Body of pancreas (tissue), 4 donors: ENCODE results near the gene SVIL. TPM values are rescaled to one million over a fixed set of nuclear protein-coding genes. Genes with fewer than 3 reads are reported as not detected.
"Not testable (repeated sequence)": the region's sequence is repeated elsewhere in the genome, so short reads cannot be mapped to it uniquely, and the experiment has no call there.

Experiments
- ATAC-seq: fragments of 150-250 bp; one replicate; pipeline ENCODE4 v1.9.1; 2016
- DNase-seq, 4 donors: peaks; one replicate each; pipeline ENCODE4 v3.0.0-alpha.2; 2019
- H3K27ac ChIP-seq, 4 donors: fragments of 200-600 bp; sonication (generic); 1 replicate in 3 of 4; 2 replicates in 1 of 4; pipeline versions ENCODE4 v1.5.1 to v1.6.1; 2016 to 2019; ENCODE audit warnings: mild to moderate bottlenecking in 1 of 4, mixed read lengths in 1 of 4, moderate library complexity in 1 of 4
- H3K27me3 ChIP-seq, 2 donors: fragments of 200-600 bp; sonication (generic); one replicate each; pipeline ENCODE4 v1.6.0; 2016; ENCODE audit warnings: mild to moderate bottlenecking in 1 of 2
- H3K36me3 ChIP-seq, 2 donors: fragments of 200-600 bp; sonication (generic); replicated peaks in 1 of 2; 2 replicates each; pipeline ENCODE4 v1.5.1; 2016; ENCODE audit warnings: low read depth in 2 of 2; ENCODE audit not compliant: insufficient read depth in 1 of 2
- H3K4me1 ChIP-seq: fragments of 200-600 bp; sonication (generic); one replicate; pipeline ENCODE4 v1.6.0; 2016
- H3K4me3 ChIP-seq, 2 donors: fragments of 200-600 bp; sonication (generic); 1 replicate in 1 of 2; 2 replicates in 1 of 2; pipeline ENCODE4 v1.5.1; 2016 to 2019
- H3K9me3 ChIP-seq, 3 donors: fragments of 200-600 bp; sonication (generic); 1 replicate in 2 of 3; 2 replicates in 1 of 3; pipeline ENCODE4 v1.5.1; 2016
- POLR2A ChIP-seq, 3 donors: fragments of 450-650 bp; IDR thresholded peaks; one replicate each; pipeline ENCODE4 v1.6.1; 2016; ENCODE audit warnings: antibody characterized with exemption in 3 of 3, mild to moderate bottlenecking in 2 of 3
- WGBS, 2 donors: methylation state at CpG; one replicate each; pipeline ENCODE4 v1.1.5; 2017; 5-methylcytosine and 5-hydroxymethylcytosine counted together
- intact Hi-C: fragments of 100-400 bp; cut with DNase I; formaldehyde crosslinking; loops from one replicate; pipeline ENCODE4 v1.15.1; 2023
- total RNA-seq, 2 donors: library from RNA; depleted of rRNA; stranded (reverse); fragments of >200 nt; gene quantifications; one replicate each; pipeline ENCODE4 v1.1.0, GENCODE V29; 2016
- TF ChIP-seq, protein P1 (sequence below), 7 experiments: fragments of 450-650 bp in 4 of 7; fragments of 200-600 bp in 3 of 7; sonication (generic) in 3 of 7; IDR thresholded peaks; one replicate each; pipeline ENCODE4 v1.5.1; 2016 to 2019; ENCODE audit warnings: antibody characterized with exemption in 7 of 7

The SVIL gene
- total RNA-seq, 2 donors from 2014 or later: 25.4 to 41.2 TPM

- ATAC-seq: no peak
- peaks cover 9% of the 10 kb centered on the region for H3K4me1 ChIP-seq
- no peak for DNase-seq
- WGBS, 2 donors: 99 to 100% methylated on average over 2 of the region's 2 CpGs
- no peaks in the 10 kb centered on the region for H3K36me3 ChIP-seq
- H3K27me3 ChIP-seq: no peaks in the 10 kb centered on the region
- H3K4me3 ChIP-seq: no peak overlapping the region
- intact Hi-C loops: loop anchor here (10.0 kb wide), 1 partner anchor 46 kb away; no protein-coding TSS in a partner anchor
- H3K9me3 ChIP-seq: peaks cover 0 to 24% (median 3%) of the 10 kb centered on the region in 3 donors
- TF ChIP-seq, protein P1, sequence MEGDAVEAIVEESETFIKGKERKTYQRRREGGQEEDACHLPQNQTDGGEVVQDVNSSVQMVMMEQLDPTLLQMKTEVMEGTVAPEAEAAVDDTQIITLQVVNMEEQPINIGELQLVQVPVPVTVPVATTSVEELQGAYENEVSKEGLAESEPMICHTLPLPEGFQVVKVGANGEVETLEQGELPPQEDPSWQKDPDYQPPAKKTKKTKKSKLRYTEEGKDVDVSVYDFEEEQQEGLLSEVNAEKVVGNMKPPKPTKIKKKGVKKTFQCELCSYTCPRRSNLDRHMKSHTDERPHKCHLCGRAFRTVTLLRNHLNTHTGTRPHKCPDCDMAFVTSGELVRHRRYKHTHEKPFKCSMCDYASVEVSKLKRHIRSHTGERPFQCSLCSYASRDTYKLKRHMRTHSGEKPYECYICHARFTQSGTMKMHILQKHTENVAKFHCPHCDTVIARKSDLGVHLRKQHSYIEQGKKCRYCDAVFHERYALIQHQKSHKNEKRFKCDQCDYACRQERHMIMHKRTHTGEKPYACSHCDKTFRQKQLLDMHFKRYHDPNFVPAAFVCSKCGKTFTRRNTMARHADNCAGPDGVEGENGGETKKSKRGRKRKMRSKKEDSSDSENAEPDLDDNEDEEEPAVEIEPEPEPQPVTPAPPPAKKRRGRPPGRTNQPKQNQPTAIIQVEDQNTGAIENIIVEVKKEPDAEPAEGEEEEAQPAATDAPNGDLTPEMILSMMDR (IDR thresholded peaks at IDR 0.05): no peak
- no peak for TF ChIP-seq POLR2A (IDR thresholded peaks at IDR 0.05)
- no peak overlapping the region for H3K27ac ChIP-seq
Observed at GRCh38 chr10:29440981-29441380, 193.8 kb downstream of the SVIL start.

- 94 to 96% methylated on average over 3 of the region's 3 CpGs for WGBS, 2 donors
- H3K36me3 ChIP-seq, H3K27ac ChIP-seq, H3K4me3 ChIP-seq, H3K27me3 ChIP-seq, DNase-seq, H3K4me1 ChIP-seq, intact Hi-C loops, ATAC-seq: not testable (repeated sequence)
- peaks cover 0 to 27% (median 3%) of the 10 kb centered on the region in 3 donors for H3K9me3 ChIP-seq
Observed at GRCh38 chr10:29439005-29439404, 195.8 kb downstream of the SVIL start.

DNA sequence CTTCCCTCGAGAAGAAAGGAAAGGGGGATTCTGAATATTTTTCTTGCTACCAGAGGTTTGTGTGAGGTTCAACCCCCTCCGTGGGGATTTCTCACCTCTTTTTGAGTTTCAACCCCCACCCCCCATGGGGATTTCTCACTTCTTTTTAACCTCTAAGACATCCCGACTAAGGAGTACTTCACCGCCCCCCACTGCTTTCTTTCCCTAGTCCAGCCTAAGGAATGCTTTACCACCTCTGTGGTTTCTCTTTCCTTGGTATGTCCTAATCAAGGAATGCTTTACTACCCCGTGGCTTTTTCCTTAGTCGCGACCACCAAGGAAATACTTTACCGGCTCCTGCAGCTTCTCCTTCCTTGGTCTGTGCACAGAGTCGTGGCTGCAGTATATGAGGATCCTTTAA lies 196.5 kb downstream of the SVIL start:
- DNase-seq (no peak), ATAC-seq (no peak)
- Histone ChIP-seq H3K27ac (no peak overlapping the region), H3K27me3 (no peaks in the 10 kb centered on the region), H3K36me3 (no peaks in the 10 kb centered on the region), H3K4me1 (peaks cover 3% of the 10 kb centered on the region), H3K9me3 (peaks cover 0 to 27% (median 3%) of the 10 kb centered on the region in 3 donors), H3K4me3 (no peak overlapping the region)
- no peak for TF ChIP-seq POLR2A (IDR thresholded peaks at IDR 0.05)
- TF ChIP-seq, protein P1 (IDR thresholded peaks at IDR 0.05): no peak
- intact Hi-C loops: no loop called here
- 93% methylated on average over 9 of the region's 9 CpGs for WGBS, 2 donors

DNA sequence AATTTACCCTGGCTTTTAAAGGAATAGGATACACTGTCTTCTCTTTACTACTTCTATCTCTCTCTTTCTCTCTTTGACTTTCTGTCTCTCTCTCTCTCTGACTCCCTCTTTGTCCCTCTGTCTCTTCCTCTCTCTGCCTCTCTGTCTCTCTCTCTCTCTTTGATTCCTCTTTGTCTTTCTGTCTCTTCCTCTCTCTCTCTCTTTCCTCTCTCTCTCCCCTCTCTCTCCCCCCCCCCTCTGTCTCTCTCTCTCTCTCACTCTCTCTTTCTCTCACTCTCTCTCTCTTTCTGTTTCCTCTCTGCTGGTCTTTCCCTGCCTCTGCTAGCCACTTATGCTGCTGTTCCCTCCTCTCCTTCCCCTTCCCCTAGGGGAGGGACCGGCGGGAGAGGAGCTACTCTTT lies 196.9 kb downstream of the SVIL start:
- intact Hi-C loops: no loop called here
- no peak for TF ChIP-seq POLR2A (IDR thresholded peaks at IDR 0.05)
- TF ChIP-seq, protein P1 (IDR thresholded peaks at IDR 0.05): no peak
- H3K4me1 ChIP-seq: no peaks in the 10 kb centered on the region
- H3K9me3 ChIP-seq: peaks cover 0 to 27% (median 3%) of the 10 kb centered on the region in 3 donors
- WGBS, 2 donors: 86 to 89% methylated on average over 2 of the region's 2 CpGs
- H3K36me3 ChIP-seq: no peaks in the 10 kb centered on the region
- H3K4me3 ChIP-seq: no peak overlapping the region
- H3K27ac ChIP-seq: no peak overlapping the region
- ATAC-seq: no peak
- DNase-seq: no peak
- H3K27me3 ChIP-seq: no peaks in the 10 kb centered on the region

DNA sequence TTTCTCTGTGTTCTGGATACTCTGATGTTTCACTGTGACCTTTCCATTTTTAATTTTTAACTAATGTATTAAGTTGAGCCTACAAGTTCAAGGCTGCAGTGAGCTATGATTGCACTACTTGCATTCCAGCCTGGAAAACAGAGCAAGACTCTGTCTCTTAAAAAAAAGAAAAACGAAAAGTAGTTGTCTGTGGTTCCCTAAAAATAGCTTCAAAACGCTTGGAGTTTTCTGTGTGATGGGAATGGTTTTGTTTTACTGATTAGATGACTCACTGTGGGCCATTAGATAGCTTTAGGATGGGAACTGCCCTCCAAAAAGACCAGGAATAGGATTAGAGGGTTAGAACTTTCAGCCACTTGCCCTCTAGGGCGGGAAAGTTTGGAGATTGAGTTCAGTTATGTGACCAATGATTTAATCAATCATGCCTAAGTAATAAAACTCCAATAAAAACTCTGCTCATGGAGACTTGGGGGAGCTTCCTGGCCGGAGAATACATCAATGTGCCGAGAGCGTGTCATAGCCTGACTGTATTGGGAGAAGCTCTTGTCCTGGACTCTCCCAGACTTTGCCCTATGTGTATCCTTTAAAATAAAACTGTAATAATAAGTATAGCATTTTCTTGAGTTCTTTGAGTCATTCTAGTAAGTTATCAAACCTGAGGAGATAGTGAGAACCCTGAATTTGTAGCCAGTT lies 198.8 kb downstream of the SVIL start:
- no peak for ATAC-seq
- intact Hi-C loops: no loop called here
- 71 to 87% methylated on average over 6 of the region's 6 CpGs for WGBS, 2 donors
- no peak overlapping the region for H3K27ac ChIP-seq
- TF ChIP-seq POLR2A (IDR thresholded peaks at IDR 0.05): no peak
- TF ChIP-seq, protein P1 (IDR thresholded peaks at IDR 0.05): no peak
- DNase-seq: no peak
- H3K4me3 ChIP-seq: no peak overlapping the region
- H3K36me3 ChIP-seq: no peaks in the 10 kb centered on the region
- H3K4me1 ChIP-seq: no peaks in the 10 kb centered on the region
- H3K27me3 ChIP-seq: no peaks in the 10 kb centered on the region
- peaks cover 0 to 27% (median 3%) of the 10 kb centered on the region in 3 donors for H3K9me3 ChIP-seq
